Mesodermal cell (in vitro differentiated cells): ENCODE results near the gene BBS1.
"Not testable (repeated sequence)": the region's sequence is repeated elsewhere in the genome, so short reads cannot be mapped to it uniquely, and the experiment has no call there.

ENCODE experiments used
- H3K27ac ChIP-seq: 2 replicates; pipeline ENCODE4 v1.7.0; 2013; ENCODE audit warnings: mild to moderate bottlenecking, low read depth, low read length, moderate library complexity; ENCODE audit not compliant: severe bottlenecking
- H3K36me3 ChIP-seq: 2 replicates; pipeline ENCODE4 v1.7.1; 2013; ENCODE audit warnings: mild to moderate bottlenecking, low read length, moderate library complexity; ENCODE audit not compliant: control insufficient read depth, insufficient read depth
- H3K4me1 ChIP-seq: one replicate; pipeline ENCODE4 v1.7.1; 2013; ENCODE audit warnings: mild to moderate bottlenecking, low read length; ENCODE audit not compliant: insufficient read depth, control insufficient read depth, poor library complexity, severe bottlenecking
- H3K4me3 ChIP-seq: 2 replicates; pipeline ENCODE4 v1.7.0; 2013; ENCODE audit warnings: low read length, control low read depth, mild to moderate bottlenecking; ENCODE audit not compliant: insufficient read depth, poor library complexity, severe bottlenecking; ENCODE audit errors: extremely low read depth
- H3K9me3 ChIP-seq: 2 replicates; pipeline ENCODE4 v1.7.1; 2013; ENCODE audit warnings: mild to moderate bottlenecking, low read length, moderate library complexity; ENCODE audit not compliant: control insufficient read depth
- WGBS, 2 experiments: methylation state at CpG; one replicate each; pipeline ENCODE4 v1.1.5; 2013; ENCODE audit warnings: missing lambda C conversion rate in 2 of 2; ENCODE audit not compliant: insufficient coverage in 2 of 2; 5-methylcytosine and 5-hydroxymethylcytosine counted together

Gene BBS1

DNA sequence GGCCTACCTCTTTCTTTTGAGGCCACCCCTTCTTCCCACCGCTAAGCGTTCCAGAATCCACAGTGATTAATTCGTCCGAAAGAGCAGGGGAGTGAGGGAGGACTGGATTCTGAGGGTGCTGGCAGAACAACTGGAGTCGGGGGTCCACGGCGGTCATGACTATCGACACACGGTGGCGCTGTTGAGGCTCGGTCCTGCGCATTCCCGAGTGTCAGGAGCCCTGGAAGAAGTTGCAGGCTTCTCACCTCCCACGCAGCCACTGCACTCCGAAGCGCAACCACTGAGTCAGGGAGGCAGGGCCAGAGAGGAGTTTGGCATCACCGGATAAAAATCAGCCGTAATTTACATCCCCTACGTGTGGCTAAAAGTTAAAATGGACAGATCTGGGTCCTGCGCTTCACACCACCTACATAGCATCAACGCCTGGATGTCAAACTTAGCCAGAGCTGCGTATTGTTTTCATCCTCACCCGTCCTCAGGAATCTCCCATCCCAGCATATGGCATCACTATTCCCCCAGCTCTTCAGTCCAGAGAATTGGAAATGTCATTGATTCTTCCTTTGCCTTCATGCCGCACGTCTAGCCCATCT, 68.7 kb downstream of the BBS1 start:
- WGBS, 2 experiments: 29 to 34% methylated on average over 18 to 23 of the region's 25 CpGs
- peaks cover 3% of the 10 kb centered on the region for H3K9me3 ChIP-seq
- H3K36me3 ChIP-seq: no peaks in the 10 kb centered on the region
- H3K4me1 ChIP-seq: no peaks in the 10 kb centered on the region
- no peak overlapping the region for H3K27ac ChIP-seq
- H3K4me3 ChIP-seq: no peak overlapping the region

GRCh38 chr11:66580803-66581202, 70.4 kb downstream of the BBS1 start:
- Histone ChIP-seq H3K4me1 (no peaks in the 10 kb centered on the region), H3K36me3 (no peaks in the 10 kb centered on the region), H3K9me3 (peaks cover 3% of the 10 kb centered on the region), H3K27ac (no peak overlapping the region), H3K4me3 (no peak overlapping the region)
- 89 to 92% methylated on average over 5 of the region's 5 CpGs for WGBS, 2 experiments

- Histone ChIP-seq H3K9me3 (peaks cover 3% of the 10 kb centered on the region), H3K36me3 (no peaks in the 10 kb centered on the region), H3K4me1 (no peaks in the 10 kb centered on the region), H3K4me3 (no peak overlapping the region), H3K27ac (no peak overlapping the region)
- WGBS, 2 experiments: 70 to 83% methylated on average over 1 of the region's 3 CpGs
Measured at GRCh38 chr11:66581261-66581660, 70.8 kb downstream of the BBS1 start.

- WGBS, 2 experiments: 89 to 93% methylated on average over 2 to 3 of the region's 3 CpGs
- H3K4me1 ChIP-seq, H3K4me3 ChIP-seq, H3K36me3 ChIP-seq, H3K27ac ChIP-seq, H3K9me3 ChIP-seq: not testable (repeated sequence)
Measured at GRCh38 chr11:66582565-66583147, 72.2 kb downstream of the BBS1 start.
